HTERT RPE-1 (cell line): Measurements from ENCODE around the gene NPEPL1.
"Not testable (repeated sequence)": the region's sequence is repeated elsewhere in the genome, so short reads cannot be mapped to it uniquely, and the experiment has no call there.

Experiments
- in situ Hi-C: fragments of 300-500 bp; cut with MboI; formaldehyde crosslinking; loops from 4 replicates; pipeline ENCODE4 v1.14.3; 2020; ENCODE audit warnings: low sequenced_read_pairs

Gene NPEPL1

DNA sequence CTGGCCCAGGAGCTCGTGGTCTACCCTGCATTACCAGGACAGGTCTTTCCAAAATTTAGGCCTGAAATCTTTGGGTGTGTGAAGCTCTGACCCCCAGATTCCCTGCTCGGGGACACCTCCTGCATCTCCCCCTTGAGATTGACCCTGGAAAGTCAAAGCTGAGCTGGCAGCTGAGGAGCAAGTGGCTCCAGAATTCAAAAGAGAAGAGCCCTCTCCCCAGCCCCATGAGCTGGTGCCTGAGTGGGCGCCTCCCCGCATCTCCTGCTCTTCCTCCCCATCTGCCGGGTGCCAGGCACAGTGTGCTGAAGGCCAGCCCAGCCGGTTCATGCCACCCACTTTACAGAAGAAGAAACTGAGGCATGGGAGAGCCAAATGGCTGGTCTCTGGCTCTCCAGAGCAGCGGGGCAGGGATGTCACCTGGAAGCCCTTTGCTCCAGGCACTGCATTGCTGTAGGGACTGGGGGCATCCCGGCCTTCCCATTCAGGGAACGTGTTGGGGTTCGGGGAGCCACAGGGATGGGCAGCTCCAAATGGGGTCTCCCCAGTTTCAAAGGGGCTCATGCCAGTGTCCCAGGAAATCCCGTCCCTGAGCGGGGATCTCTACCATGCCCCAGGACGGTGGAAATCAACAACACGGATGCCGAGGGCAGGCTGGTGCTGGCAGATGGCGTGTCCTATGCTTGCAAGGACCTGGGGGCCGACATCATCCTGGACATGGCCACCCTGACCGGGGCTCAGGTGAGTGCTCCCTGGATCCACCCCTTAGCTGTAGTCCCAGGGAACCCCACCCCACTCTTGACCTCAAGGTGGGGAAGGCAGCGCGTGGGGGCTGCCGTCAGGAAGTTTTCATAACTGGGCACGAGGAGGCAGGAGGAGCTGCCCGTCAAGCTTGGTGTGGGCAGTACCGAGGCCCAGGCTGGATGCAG is 20.5 kb downstream of the NPEPL1 start:
- in situ Hi-C loops: no loop called here

- in situ Hi-C loops: no loop called here
These were observed 21.3 kb downstream of the NPEPL1 start for GRCh38 chr20:58713801-58714339.

DNA sequence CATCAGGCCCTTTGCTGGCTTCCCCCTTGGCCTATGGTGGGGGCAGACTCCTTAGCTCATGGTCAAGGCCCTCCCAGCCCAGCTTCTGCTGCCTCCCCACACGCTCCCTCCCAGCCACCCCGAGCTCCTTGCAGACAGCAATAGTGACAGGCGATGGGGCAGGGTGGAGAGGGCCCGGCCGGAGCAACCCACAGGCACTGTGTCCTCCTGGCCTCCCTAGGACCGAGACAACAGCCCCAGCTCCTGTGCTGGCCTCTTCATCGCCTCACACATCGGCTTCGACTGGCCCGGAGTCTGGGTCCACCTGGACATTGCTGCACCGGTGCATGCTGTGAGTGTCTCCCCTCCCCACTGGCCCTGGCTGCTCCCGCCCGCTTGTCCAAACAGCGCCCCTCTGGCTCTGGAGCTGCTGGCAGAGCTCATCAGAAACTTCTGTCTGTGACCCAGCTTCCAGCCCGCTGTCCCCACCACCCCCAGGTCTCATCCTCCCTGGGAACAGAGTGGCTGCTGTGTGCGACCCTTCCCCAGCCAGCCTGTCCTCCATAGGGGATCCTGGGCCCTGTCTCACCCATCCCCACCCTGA is 21.8 kb downstream of the NPEPL1 start:
- in situ Hi-C loops: no loop called here

DNA sequence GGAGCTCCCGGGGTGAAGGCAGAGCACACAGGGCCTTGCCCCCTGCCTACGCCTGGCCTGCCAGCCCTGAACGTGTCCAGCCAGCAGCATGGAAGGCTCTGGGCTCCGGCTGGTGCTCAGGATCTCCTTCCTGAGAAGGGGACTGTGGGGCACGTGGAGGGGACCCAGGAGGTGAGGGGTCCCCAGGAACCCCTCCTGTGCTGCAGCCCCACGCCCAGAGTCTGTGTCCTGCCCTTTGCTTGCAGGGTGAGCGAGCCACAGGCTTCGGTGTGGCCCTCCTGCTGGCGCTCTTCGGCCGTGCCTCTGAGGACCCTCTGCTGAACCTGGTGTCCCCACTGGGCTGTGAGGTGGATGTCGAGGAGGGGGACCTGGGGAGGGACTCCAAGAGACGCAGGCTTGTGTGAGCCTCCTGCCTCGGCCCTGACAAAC is 22.3 kb downstream of the NPEPL1 start:
- in situ Hi-C loops: no loop called here

DNA sequence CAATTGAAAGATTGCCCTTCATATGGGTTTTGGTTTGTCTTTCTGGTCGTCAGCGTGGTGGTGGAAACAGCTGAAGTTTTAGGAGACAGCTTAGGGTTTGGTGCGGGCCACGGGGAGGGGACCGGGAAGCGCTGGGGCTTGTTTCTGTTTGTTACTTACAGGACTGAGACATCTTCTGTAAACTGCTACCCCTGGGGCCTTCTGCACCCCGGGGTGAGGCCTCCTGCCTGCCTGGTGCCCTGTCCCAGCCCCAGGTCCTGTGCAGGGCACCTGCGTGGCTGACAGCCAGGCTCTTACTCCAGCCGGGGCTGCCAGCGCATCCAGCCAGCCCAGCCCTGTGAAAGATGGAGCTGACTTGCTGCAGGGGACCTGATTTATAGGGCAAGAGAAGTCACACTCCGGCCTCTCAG is 22.8 kb downstream of the NPEPL1 start:
- in situ Hi-C loops: no loop called here

GRCh38 chr20:58715801-58716475 is 23.3 kb downstream of the NPEPL1 start:
- in situ Hi-C loops: no loop called here

DNA sequence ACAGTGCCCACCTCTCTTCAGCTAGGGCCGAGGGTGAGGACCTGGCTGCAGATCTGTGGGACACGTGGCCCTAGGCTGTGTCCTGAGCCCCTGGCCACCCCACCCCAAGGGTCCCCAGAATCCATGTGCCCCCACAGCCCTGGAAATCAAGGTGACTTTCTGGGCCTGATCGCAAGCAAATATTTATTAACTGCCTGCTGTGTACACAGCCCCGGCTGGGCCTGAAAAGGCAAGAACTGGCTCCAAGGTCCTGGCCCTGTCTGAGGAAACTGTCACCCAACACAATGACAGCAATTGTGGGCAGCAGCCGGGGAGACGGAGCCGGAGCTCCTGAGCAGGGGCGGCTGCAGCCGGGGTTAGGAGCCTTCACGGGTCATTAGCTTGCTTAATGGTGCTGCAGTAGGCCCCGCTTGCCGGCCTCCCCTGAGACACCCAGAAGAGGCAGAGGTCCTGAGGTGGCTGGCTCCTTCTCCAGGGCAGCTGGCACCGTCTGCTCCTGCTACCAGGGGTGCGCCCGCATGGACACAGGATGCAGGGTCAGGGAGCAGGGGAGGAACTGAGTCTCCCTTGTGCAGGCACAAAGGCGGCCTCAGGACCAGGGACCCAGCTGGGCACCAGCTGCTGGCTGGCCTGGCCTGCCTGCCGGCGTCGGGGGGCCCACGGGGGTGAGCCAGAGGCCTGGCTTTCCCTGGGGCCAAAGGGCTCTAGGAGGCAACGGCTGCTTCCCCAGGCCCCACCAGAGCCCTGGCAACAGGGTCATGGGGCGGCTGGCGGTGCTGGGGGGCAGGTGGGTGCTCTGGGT is 24.1 kb downstream of the NPEPL1 start:
- in situ Hi-C loops: no loop called here

GRCh38 chr20:58717278-58718091 is 24.9 kb downstream of the NPEPL1 start:
- in situ Hi-C loops: no loop called here

DNA sequence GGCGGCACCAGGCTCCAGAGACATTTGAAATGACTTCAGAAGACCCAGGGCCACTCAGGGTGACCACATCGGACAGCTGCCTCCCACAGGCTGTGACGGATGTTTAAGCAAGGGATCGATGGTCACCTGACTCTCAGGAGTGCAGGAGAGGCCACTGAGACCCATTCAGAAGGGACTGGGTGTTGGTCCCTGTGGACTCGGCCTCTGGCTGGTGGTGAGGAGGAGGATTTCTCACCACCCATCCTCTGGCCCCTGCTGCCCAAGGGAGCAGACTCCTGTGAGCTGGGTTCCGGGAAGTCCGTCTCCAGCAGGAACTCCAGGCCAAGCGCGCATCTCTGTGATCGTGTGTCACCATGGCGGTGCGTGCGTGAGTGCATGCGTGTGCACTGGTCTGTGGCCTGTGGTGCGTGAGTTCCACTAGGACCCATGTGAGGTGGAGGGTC is 25.5 kb downstream of the NPEPL1 start:
- in situ Hi-C loops: no loop called here

DNA sequence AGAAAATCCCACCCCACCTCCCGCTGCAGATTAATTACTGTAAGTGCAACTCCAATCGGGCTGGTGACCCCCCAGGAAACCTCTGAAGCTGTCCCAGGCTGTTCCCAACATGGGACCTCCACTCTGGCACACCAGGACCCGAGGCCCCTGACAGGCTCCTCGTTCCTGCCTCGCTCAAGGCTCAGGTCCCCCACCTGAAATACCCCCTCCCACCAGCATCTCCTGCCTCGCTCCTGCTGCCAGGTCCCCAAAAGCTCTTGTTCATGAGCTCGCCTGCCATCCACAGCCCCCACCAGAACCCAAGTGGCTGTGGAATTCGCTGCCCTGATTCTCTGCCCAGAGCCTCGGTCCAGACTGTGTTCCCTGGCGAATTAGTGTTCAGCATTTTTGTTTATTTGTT is 26.1 kb downstream of the NPEPL1 start:
- in situ Hi-C loops: no loop called here

DNA sequence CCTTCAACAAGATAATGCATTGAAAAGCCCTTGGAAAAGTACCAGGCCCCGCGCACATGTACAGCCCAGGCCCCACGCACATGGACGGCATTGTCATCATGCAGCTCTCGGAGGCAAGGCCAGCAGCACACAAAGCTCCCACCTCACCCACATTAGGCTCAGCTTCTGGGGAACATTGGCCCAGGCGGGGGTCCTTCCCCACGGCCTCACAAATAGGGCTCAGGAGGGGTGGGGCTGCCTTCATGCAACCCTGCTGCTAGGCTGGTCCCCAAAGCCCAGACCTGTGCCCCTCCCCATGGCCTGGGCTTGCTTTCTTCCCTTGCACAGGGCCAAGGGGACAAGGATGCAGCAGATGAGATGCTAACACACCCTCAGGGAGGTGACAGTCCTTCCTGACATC is 26.7 kb downstream of the NPEPL1 start:
- in situ Hi-C loops: no loop called here

DNA sequence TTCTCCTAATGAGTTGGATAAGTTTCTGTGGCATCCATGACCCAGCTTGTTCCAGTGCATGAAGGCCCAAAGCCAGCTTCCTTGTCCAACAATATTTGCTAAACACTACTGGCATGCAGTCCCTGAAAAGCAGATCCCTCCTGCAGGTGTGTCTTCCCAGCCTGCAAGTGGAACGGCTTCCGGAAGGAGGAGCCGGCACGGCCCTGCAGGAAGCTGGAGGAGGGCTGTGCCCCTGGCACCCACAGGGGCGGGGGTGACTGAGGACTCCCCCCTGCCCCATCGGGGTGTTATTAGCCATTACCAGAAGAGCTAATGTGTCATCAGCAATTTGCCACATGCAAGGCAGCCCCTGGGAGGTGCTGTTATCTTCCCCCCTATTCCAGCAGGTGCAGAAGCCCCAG is 27.4 kb downstream of the NPEPL1 start:
- in situ Hi-C loops: no loop called here

DNA sequence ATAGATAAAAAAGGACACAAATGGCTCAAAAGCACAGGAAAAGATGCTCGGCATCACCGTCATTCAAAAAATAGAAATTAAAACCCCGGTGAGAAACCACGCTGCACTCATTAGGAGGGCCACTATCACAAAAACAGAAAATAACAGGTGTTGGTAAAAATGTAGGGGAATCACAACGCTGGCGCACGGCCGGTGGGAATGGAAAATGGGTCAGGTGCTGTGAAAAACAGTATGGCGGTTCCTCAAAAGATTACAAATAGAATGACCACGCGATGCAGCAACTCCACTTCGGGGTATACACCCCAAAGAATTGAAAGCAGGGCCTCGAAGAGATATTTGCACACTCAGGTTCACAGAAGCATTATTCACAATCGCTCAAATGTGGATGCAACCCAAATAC is 28.3 kb downstream of the NPEPL1 start:
- in situ Hi-C loops: no loop called here

DNA sequence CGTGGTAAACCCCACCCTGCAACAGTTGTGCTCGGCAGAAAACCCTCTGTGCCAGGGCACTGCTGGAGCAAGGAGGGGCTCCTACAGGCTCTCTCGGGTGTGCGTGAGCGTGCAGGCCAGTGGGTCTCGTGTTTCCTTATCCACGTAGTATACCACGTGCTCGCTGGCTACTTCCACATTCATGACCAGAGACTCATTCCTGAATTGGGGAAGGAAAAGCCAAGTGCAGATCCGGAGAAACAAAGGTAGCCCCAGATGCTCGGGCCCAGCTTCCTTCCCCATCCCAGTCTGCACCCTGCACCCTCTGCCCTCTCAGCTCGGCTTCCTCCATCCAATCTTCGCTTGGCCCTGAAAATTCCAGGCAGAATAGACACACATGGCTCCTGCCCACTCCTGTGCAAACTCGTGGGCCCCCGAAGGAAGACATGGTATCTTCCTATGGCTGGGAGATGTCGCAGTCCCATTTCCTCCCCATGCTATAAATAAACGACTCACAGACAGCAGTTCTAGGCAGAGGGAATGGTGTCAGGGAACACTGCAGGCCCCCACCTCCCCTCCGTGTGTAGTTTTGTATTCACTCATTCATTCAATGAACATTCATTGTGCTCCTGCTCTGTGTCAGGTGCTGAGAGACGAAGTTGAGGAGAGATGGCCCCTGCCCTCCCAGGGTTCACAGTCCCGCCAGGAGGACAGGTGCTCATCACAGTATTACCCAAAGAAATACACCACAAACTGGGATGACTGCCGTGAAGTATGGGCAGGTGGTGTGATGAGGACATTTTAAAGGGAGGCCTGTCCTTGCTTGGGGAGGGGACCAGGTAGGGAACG is 29.6 kb downstream of the NPEPL1 start:
- in situ Hi-C loops: no loop called here

GRCh38 chr20:58722877-58723627 is 30.5 kb downstream of the NPEPL1 start:
- in situ Hi-C loops: no loop called here

DNA sequence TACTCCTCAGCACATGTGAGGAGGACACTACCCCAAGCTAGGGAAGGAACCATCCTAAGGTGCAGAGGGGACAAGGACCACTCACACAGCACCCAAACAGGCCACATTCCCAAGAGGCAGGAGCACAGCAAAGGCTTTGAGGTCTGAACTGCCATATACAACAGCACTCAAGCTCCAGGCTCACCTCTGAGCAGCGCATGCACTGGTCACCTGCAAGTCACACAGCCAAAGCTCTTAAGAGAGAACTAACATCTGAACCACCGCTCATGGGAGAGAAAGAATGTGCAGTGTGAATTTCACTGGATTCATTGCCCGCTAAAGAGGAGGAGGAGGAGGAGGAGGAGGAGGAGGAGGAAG is 31.0 kb downstream of the NPEPL1 start:
- in situ Hi-C loops: no loop called here

DNA sequence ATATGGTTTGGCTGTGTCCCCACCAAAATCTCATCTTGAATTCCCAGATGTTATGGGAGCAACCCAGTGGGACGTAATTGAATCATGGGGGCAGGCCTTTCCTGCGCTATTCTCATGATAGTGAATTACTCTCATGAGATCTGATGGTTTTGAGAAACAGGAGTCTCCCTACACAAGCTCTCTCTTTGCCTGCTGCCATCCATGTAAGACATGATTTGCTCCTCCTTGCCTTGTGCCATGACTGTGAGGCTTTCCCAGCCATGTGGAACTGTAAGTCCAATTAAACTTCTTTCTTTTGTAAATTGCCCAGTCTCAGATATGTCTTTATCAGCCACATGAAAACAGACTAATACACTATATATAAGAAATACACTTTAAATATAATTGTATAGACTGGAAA is 33.6 kb downstream of the NPEPL1 start:
- in situ Hi-C loops: not testable (repeated sequence)

GRCh38 chr20:58731192-58731591 is 38.6 kb downstream of the NPEPL1 start:
- in situ Hi-C loops: no loop called here
